HG03575 (cell line): ENCODE measurements around the gene SRP68.

Experiments used
- ATAC-seq: cut with Tn5 transposase; IDR thresholded peaks from one replicate; pipeline ENCODE4 v1.9.1; 2021; ENCODE audit not compliant: unreplicated experiment, insufficient number of reproducible peaks, low FRiP score; ENCODE audit errors: extremely low read depth

Gene SRP68

DNA sequence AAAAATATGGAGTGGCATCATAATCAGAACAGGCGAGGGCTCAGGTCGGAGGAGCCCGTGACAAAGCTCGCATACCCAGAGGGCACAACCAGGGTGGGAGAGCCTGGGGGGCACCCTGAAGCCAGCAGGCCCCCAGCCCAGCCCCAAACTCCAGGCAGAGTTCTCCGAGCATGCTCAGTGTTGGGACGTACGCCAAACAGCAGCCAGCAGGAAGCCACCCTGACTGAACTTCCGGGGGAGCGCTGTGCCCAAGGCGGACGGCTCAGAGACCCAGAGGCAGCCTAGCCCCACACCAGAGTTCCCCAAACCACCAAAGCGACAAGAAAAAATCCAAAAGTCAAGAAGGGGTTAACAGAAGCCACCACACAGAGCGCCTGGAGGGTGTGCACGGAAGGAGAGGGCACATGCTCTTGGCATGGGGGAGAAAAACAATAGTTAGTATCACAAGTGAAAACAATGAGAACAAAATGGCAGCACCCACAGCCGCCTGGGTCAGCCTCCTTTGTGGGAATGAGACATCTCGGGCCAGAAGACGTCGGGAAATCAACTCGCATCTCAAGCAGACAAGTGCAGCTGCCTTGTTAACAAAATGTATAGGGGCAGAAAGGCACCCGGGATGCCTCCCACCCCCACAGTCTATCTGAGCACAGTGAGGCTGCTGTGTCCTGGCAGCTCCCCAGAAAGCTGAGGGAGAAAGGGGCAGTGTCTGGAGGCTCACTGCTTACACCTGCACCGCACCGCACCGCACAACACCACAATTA, 19.4 kb upstream of the SRP68 start:
- no peak for ATAC-seq

DNA sequence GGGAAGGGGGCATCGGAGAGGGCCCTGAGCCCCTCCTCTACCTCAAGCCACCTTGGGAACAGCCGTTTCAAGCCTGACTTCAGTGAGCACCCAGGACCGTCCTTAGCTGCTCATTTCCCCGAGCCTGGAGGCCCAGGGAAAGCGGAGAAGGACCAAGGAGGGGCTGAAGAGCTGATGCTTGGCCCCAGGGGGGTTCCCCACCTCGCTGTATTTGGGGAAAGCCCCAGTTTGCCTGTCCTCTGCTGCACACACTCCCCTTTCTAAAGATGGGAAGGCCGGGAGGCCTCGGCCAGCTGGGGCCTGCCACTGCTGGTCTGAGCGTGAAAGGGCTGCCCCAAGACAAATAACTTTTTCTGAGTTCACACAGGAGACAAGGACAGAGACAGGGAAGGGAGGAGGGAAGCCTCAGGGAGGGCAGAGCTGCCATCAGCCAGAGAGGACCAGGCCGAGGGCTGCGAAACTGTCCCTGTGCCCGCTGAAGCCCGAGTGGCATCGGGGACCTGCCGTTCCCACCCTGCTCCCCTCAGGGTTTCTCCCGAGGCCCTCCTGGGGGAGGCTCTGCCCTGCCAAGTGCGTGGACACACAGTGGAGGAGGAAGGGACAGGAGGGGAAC, 18.3 kb upstream of the SRP68 start:
- ATAC-seq: no peak

DNA sequence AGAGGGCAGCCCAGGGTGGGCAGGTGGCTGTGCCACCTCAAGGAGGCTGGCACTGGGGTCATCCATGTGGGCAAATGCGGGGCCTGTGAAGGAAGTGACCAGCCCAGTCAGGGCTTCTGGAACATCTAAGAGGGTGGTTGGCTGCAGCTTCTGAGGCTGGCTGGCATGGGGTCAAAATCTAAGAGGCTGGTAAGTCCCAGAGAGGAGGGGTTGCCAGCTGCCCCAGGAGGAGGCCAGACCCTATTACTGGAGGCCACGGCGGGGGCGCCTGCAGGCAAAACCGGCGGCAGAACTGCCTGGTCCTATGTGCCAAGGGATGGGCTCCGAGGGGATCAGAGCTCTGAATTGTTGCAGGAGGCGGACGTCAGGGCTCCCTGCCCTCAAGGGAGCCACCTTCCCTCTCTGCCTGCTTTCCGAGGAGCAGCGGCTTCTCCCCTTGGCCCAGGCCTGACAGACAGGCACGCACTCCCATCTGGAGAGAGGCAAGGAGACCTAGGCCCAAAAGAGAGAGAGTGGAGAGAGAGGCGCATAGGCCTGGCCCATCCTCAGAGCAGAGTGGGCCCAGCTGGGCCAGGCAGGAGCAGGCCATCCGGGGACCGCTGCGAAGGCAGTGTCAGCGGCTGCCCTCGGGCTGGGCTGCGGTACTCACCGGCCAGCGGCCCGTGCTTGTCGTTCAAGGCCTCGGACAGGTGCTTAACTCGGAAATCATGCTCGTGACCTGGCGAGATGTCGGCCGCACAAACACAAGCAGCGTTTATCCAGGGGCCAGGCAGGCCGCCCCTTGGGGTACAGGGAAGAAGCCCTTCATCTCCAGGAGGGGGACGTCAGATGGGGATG, 17.6 kb upstream of the SRP68 start:
- ATAC-seq: no peak

DNA sequence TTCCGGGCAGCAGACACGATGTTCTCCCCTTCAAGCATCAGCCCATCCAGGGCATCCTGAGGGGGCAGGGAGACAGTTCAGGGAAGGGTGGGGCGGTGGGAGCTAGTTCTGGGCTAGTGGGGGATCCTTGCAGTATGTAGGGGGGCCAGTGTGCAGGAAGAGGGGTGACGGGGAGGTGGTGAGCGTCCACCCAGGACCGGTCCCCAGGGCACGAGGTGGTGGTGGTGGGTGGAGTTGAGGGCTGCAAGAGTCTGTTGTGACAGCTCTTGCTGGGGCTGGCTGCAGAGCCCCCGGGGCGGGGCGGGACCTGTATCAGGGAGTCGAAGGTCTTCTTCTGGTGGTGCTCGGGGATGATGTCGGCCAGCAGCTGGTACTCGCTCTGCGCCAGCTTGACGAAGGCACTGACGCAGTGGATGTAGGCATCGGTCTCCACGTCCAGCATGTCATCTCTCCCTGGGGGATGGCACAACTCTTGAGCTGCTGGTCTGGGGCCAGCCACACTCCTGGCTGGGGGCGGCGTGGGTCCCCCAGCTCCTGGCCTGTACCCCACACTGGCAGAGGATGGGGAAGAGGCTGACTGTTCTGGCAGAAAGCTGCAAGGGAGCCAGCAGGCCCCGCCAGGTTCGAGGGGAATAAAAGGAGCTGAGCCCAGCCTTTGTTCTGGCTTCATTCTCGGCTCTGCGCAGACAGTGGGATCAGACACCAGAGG, 16.7 kb upstream of the SRP68 start:
- ATAC-seq: no peak

DNA sequence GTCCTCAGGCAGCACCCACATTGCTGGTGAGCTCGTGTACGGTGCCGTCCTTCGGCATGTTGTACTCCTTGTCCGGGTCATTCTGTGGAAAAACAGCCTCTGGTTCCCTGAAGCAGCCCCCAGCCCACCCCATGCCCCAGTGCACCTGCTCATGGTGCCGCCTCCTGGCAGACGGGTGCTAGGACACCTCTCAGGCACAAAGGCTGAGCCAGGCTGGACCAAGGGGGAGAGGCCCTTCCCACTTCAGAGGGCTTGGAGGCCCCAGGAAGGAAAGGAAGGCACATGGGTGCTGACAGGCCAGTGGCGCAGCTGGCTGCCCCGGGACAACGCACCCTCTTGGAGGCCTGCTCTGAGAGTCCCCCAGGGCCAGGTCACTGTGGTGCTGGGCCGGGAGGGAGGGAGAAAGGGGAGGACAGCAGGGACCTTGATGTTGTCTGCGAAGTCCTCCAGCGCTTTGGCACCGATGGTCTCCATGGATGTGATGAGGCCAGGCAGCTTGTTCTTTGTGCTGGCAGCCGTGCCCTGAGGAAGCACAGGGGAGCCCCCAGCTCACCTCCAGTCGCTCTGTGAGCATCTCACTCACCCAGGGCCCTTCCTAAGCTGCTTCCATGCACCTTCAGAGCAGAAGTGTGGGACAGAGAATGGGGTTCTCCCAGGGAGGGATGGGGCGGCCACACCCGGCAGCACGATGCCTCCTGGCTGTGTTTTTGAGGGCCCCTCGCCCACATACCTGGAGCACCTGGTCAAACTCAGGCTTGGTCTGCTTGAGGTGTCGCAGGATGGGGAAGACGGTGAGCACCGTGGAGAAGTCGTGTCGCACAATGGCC, 15.9 kb upstream of the SRP68 start:
- ATAC-seq: no peak

DNA sequence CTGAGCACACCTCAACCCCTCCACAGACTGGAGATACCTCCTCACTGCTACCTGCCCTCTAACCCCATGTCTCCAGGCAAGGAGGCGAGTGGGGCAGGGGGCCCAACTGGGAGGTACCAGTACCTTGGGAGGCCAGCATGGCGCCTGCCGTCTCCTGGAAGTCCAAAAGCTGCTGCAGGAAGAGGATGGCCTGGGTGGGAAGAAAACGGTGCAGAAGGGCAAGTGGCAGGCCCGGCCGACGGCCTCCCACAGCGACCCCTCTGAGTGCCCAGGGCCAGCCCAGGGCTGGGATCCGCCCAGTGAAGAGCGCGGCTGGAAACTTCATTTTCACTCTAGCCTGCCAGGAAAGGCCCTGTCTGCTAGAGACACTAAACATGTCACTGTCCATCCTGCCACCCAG, 15.2 kb upstream of the SRP68 start:
- no peak for ATAC-seq

DNA sequence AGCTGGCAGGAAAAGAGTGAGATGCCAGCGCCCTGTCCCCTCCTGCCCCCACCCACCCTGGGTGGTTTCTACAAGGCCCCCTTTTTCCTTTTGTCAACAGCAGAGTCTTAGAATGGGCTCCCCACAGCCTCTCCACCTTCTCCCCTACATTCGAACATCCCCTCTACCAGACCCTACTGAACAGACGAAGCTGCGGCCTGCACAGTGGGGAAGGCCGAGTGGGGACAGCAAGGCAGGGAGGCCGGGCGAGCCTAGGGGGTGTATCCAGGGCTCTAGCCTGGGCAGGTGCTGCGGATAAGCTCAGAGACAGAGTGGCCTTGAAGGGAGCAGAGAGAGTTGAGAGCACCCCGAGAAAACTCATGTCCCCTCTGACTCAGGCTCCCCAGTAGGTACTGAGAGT, 14.1 kb upstream of the SRP68 start:
- ATAC-seq: no peak

DNA sequence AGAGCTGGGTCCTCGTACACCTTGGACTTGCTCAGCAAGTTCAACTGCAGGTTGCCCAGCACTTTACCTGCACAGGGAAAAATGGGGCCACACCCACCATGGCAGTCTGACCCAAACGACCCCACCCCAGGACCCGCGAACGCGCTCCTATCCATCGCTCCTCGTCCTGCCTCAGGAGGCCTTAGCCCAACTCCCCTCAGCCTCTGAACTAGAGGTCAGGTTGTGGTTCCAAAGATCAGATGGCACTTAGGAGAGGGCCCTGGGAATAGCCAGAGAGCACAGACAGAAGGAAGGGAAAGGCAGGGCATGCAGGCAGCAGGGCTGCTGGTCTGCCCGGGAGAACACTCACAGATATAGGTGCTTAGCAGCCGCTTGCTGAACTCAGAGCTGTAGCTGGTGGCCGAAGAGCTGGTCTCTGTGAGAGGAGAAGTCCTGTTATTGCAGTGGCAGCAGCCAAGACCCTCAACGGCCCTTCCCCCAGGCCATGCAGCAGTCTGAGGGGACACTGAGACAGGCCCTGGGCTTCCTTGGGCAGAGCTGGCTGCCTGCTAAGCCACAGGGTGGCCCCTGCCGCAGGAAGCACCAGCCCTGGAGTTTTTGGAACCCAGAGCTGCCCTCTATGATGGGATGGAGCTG, 13.5 kb upstream of the SRP68 start:
- no peak for ATAC-seq

DNA sequence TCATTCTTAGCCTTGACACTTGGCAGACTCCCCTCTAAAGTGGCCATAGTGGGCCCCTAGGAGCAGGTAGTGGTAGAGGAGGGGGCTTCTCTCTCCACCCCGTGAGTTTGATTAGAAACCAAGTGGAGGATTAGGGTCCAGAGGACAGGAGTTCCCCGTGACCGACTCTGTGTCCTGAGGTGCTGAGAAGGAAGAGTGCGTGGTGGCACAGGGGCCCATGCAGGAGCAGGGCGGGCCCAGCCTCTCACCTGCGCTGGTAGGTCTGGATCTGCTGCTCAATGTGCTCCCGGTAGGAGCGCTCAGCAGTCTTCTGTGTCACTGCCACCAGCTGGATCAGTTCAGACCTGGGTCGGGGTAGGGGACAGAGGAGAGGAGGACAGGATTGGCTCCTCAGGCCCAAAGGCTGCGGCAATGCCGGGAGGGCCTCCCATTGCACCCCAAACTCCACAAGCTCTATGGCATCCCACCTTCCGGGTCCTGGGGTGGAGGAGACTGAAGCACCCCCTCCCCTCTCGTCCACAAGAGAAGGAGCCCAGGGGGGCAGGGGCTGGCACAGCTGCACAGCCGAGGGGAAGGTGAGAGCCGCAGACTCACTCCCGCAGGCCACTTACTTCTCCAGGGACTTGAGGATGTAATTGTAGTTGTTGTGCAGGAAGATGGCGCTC, 12.9 kb upstream of the SRP68 start:
- ATAC-seq: no peak

DNA sequence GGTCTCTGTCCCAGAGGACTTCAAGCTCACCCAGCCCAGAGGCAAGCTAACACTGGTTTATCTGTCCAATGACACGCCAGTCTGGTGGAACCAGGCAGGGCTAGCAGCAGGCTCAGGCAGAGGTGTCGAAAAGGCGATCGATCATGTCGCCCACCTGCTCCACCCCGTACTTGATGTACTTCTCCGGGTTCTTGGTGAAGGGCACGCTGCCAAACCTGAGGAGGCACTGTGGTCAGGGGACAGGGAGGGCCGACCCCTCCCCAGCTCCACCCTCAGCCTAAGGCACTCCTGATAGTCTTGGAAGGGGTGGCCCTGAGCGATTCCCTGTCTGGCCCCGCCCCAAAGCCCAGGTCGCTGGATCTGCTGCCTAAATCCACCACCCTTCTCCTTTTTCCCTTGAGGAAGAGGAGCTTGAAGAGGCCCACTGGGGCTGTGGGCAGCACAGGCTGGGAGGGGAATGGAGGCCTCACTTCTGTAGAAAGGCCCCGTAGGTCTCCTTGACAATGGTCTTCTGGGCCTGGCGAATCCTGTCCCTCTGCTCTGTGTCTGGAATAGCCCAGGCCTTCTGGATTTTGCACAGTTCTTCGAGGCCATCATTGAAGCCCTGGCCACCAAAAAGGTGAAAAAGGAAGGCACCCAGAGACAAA, 11.3 kb upstream of the SRP68 start:
- no peak for ATAC-seq

DNA sequence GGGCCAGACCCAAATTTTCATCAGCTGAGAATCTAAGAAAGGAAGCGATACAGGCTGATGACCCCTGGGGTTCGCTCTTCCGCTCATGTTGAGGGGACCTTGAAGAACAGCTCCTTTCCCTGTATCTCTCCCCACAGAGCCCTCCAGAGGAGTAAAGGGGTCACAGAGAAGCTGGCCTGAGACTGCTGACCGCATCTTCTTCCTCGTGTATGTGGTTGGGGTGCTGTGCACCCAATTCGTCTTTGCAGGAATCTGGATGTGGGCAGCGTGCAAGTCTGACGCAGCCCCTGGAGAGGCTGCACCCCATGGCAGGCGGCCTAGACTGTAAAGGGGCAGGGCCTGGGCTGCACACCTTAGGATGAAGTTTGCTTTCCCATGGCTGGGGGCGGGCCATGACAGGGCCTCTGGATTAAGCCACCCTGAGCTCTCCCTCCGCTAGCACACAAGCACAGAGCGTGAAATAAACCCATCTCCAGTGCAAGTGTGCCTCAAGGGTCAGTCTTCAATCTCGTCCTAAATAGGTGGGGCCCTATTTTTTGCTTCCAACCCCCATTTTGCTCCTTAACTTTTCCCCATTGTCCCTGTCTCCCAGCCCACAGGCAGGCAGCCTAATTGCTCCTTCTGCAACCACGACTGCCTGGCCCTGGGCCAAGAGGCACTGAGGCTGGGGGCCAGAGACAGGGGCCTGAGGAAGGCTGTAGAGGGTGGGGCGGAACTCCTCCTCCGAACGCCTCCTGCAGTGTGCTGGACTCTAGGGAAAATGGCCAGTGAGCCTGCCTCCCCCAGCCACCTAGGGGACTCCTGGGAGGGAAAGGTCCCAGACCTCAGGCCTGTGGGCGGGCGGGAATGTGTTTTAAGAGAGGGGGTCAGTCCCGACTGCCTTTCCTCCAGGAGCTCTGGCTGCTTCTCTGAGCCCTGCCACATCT, 10.3 kb upstream of the SRP68 start:
- no peak for ATAC-seq

DNA sequence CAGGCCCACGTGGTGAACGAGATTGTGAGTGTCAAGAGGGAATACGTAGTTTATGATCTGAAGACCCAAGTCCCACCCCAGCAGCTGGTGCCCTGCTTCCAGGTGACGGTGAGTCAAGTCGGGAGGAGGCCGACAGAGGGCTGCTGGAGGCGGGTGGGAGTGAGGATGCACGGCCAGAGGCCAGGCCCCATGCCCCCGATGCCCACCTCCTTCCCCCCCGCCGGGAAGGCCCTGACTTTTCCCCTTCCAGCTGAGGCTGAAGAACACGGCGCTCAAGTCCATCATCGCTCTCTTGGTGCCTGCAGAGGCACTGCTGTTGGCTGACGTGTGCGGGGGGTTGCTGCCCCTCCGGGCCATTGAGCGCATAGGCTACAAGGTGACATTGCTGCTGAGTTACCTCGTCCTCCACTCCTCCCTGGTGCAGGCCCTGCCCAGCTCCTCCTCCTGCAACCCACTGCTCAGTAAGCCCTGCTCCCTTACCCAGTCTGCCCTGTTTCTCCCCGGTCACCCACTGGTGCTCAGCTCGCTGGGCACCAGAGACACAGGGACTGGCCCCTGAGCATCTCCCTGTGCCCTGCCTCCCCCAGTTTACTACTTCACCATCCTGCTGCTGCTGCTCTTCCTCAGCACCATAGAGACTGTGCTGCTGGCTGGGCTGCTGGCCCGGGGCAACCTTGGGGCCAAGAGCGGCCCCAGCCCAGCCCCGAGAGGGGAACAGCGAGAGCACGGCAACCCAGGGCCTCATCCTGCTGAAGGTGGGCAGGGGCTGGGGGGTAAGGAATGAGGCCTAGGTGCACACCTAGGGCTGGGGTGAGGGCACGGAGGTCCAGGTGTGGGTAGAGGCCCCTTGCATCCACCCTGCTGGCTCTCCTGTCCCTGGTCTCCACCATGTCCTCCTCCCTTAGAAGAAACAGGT, 9.2 kb upstream of the SRP68 start:
- no peak for ATAC-seq

DNA sequence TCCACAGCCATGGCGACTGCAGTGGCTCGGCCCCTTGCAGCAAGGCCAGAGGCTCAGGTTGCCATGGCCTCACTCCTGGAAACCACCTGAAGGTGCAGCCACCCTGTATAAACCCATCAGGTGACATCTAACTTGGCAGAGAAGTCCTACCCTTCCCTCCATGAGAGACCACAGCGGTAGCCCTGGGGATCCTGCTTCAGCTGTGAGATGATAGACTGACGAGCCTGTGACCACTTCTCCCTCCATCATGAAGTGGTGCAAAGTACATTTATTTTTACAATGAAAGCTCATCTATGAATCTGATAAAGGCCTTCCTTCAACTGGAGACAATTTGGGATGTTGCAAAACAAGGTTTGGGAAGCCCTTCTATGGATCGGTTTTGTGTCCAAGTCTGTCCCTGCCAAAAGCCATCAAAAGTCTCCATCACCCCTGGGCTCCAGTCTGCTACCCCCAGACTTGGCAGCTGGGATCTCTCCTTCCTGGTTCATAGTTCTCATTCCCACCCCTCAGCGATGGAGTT, 8.5 kb upstream of the SRP68 start:
- no peak for ATAC-seq

DNA sequence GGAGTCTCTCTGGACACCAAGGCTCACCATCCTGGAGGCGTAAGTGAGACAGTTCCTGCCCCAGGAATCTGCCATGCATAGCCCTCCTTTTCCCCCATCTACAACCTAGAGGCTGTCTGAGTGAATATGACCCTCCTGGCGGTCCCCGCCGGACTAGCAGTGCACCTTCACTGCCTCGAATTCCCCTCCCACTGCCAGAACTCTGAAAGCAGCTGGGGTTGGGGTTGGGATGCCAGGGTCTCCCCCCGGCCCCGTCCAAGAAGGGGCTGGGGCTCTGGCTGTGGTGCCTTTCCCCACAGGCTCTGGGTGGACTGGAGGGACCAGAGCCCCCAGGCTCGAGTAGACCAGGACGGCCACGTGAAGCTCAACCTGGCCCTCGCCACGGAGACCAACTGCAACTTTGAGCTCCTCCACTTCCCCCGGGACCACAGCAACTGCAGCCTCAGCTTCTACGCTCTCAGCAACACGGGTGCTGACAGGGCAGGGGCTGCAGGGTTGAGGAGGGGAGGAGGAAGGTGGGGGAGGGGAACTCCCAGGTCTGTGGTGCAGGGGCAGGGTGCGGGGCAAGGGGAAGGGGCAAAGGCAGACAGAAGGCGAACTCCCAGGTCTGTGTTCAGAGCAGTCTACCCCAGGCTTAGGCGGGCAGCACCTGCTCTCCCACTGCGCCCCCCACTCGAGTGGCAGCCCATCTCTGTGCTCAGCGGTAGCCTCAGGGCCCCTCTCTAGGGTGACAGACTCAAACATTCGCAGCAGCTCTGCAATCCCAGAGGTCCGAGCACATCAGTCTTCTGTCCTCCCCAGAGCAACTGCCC, 7.8 kb upstream of the SRP68 start:
- no peak for ATAC-seq
